Endothelial cell of umbilical vein (primary cell): ENCODE results near the gene NBL1. TPM values are rescaled to one million over a fixed set of nuclear protein-coding genes. Genes with fewer than 3 reads are reported as not detected.

Source experiments
- BruUV-seq: library from RNA; stranded (reverse); fragments of 400-500 nt; replicated peaks from 2 replicates; lab custom pipeline; 2021; lab: Mats Ljungman, UMichigan
- CTCF ChIA-PET: fragments of 300-600, 350-600 bp; sonication (Branson Sonifier 250); formaldehyde crosslinking; loops from one replicate; lab custom pipeline; 2021; ENCODE audit warnings: antibody characterized with exemption, inconsistent platforms; lab: Charles Lee
- POLR2A ChIA-PET: fragments of 300-600, 350-600 bp; sonication (Branson Sonifier 250); formaldehyde crosslinking; loops from one replicate; lab custom pipeline; 2021; ENCODE audit warnings: antibody characterized with exemption, inconsistent platforms; lab: Charles Lee
- DNase-seq: peaks from one replicate; pipeline ENCODE4 v3.0.0-alpha.2; 2011; ENCODE audit warnings: low read depth, low spot score
- FAIRE-seq: peaks from 2 replicates; lab custom pipeline; 2011; peaks lifted over from hg19 to GRCh38; lab: Jason Lieb, UNC
- H2AFZ ChIP-seq: 2 replicates; pipeline ENCODE4 v1.6.0; 2012; ENCODE audit warnings: low read depth, low read length, control low read depth, inconsistent platforms
- H3K27ac ChIP-seq: 2 replicates; pipeline ENCODE4 v1.5.1; 2011; ENCODE audit warnings: low read depth, mild to moderate bottlenecking, control low read depth, low read length, moderate library complexity; ENCODE audit not compliant: insufficient read depth
- H3K27me3 ChIP-seq, 2 experiments: 2 replicates each; pipeline versions ENCODE4 v1.6.0 to v1.6.1; 2011; ENCODE audit warnings: low read length in 2 of 2, mixed read lengths in 1 of 2; ENCODE audit not compliant: control insufficient read depth in 2 of 2, insufficient read depth in 2 of 2
- H3K36me3 ChIP-seq, 2 experiments: 2 replicates in 1 of 2; 3 replicates in 1 of 2; pipeline ENCODE4 v1.5.1; 2011; ENCODE audit warnings: low read length in 2 of 2, mild to moderate bottlenecking in 1 of 2, moderate library complexity in 1 of 2; ENCODE audit not compliant: control insufficient read depth in 2 of 2, insufficient read depth in 2 of 2; ENCODE audit errors: extremely low read depth in 1 of 2
- H3K4me1 ChIP-seq: 3 replicates; pipeline ENCODE4 v1.5.1; 2011; ENCODE audit warnings: mild to moderate bottlenecking, low read length; ENCODE audit not compliant: control insufficient read depth, insufficient read depth; ENCODE audit errors: extremely low read depth
- H3K4me2 ChIP-seq: 2 replicates; pipeline ENCODE4 v1.6.1; 2011; ENCODE audit warnings: low read length, control low read depth, mixed read lengths; ENCODE audit not compliant: insufficient read depth
- H3K4me3 ChIP-seq, 3 experiments: fragments of 200-600 bp in 1 of 3; sonication (generic), shearing (Covaris generic) in 1 of 3; replicated peaks in 1 of 3; 2 replicates each; pipeline ENCODE4 v1.5.1; 2011 to 2016; ENCODE audit warnings: control low read depth in 3 of 3, low read length in 3 of 3, mild to moderate bottlenecking in 2 of 3, inconsistent platforms in 1 of 3, low read depth in 1 of 3, moderate library complexity in 1 of 3; ENCODE audit not compliant: insufficient read depth in 1 of 3
- H3K79me2 ChIP-seq: 2 replicates; pipeline ENCODE4 v1.6.0; 2012; ENCODE audit warnings: low read length, inconsistent platforms; ENCODE audit not compliant: control insufficient read depth, insufficient read depth
- H3K9ac ChIP-seq: replicated peaks from 2 replicates; pipeline ENCODE3; 2011; ENCODE audit warnings: low read length, control low read depth; ENCODE audit not compliant: insufficient read depth; ENCODE audit errors: extremely low read depth
- H3K9me1 ChIP-seq: replicated peaks from 3 replicates; pipeline ENCODE4 v1.6.0; 2011; ENCODE audit warnings: mild to moderate bottlenecking, low read length; ENCODE audit not compliant: control insufficient read depth, insufficient read depth; ENCODE audit errors: extremely low read depth
- H3K9me3 ChIP-seq: replicated peaks from 2 replicates; pipeline ENCODE4 v1.5.1; 2012; ENCODE audit warnings: low read length, inconsistent platforms; ENCODE audit not compliant: control insufficient read depth, insufficient read depth
- H4K20me1 ChIP-seq: replicated peaks from 2 replicates; pipeline ENCODE3; 2011; ENCODE audit warnings: mild to moderate bottlenecking, low read length; ENCODE audit not compliant: control insufficient read depth, insufficient read depth; ENCODE audit errors: extremely low read depth
- CTCF ChIP-seq, 2 donors: IDR thresholded peaks; 1 replicate in 1 of 2; 2 replicates in 1 of 2; pipeline ENCODE4 v1.5.1; 2011; ENCODE audit warnings: low read length in 2 of 2, mild to moderate bottlenecking in 2 of 2, moderate library complexity in 2 of 2, control low read depth in 1 of 2, inconsistent platforms in 1 of 2, low read depth in 1 of 2; ENCODE audit not compliant: insufficient read depth in 1 of 2; ENCODE audit errors: extremely low read depth in 1 of 2
- EZH2 ChIP-seq: IDR thresholded peaks from 2 replicates; pipeline ENCODE4 v1.6.1; 2012; ENCODE audit warnings: borderline replicate concordance, low read depth, mild to moderate bottlenecking, moderate library complexity, low read length, inconsistent platforms; ENCODE audit not compliant: severe bottlenecking
- FOS ChIP-seq: IDR thresholded peaks from 2 replicates; pipeline ENCODE4 v1.6.1; 2011; ENCODE audit warnings: mild to moderate bottlenecking, low read length, moderate library complexity, borderline replicate concordance; ENCODE audit not compliant: insufficient read depth
- GATA2 ChIP-seq: IDR thresholded peaks from 2 replicates; pipeline ENCODE4 v1.7.0; 2011; ENCODE audit warnings: low read depth, mild to moderate bottlenecking, moderate library complexity, mixed read lengths, low read length; ENCODE audit not compliant: insufficient read length, insufficient read depth
- JUN ChIP-seq: IDR thresholded peaks from 2 replicates; pipeline ENCODE4 v1.6.1; 2011; ENCODE audit warnings: borderline replicate concordance, low read depth; ENCODE audit not compliant: insufficient read length, insufficient read depth
- MAX ChIP-seq: IDR thresholded peaks from 2 replicates; pipeline ENCODE4 v1.6.1; 2011; ENCODE audit not compliant: insufficient read depth, insufficient read length
- MYC ChIP-seq: IDR thresholded peaks from one replicate; pipeline ENCODE4 v1.6.1; 2011; ENCODE audit warnings: mild to moderate bottlenecking, low read depth, low read length
- POLR2A ChIP-seq: IDR thresholded peaks from 2 replicates; pipeline ENCODE4 v1.6.1; 2012; ENCODE audit warnings: low read depth, mild to moderate bottlenecking, control low read depth, low read length
- POLR2AphosphoS5 ChIP-seq: IDR thresholded peaks from 2 replicates; pipeline ENCODE4 v1.6.1; 2012; ENCODE audit warnings: low read depth, mild to moderate bottlenecking, control low read depth, low read length, moderate library complexity; ENCODE audit not compliant: insufficient read depth
- dilution Hi-C: fragments of 300-500 bp; cut with MboI; formaldehyde crosslinking; loops from one replicate; pipeline ENCODE4 v1.15.0; 2019; ENCODE audit warnings: low sequenced_read_pairs; ENCODE audit not compliant: extremely low pct_ligation_motif_present
- intact Hi-C: fragments of 100-400 bp; cut with micrococcal nuclease; formaldehyde crosslinking; loops from one replicate; pipeline ENCODE4 v1.10.0; 2022
- polyA plus RNA-seq, 4 experiments: library from polyadenylated mRNA; depleted of rRNA in 3 of 4; stranded (reverse) in 3 of 4; unstranded in 1 of 4; fragments of >200 nt; gene quantifications; 2 replicates each; pipeline versions ENCODE4 v1.2.1 to v1.2.3, GENCODE V29; 2011 to 2012; ENCODE audit warnings: missing spikeins in 1 of 4
- total RNA-seq: library from RNA; stranded (reverse); gene quantifications from 2 replicates; pipeline ENCODE4 v1.2.3, GENCODE V29; 2021

Gene NBL1
- total and polyA plus RNA-seq, 2 donors (not counting 3 experiments of a cell fraction or from before 2014, with no cell fraction given), result 36.2 to 40.5 TPM

- H3K9me3 ChIP-seq, result no peaks in the 10 kb centered on the region
- no peaks in the 10 kb centered on the region for H4K20me1 ChIP-seq
- no TSS peak for BruUV-seq
- FAIRE-seq (no peak), DNase-seq (no peak)
- H3K4me3 ChIP-seq, result no peak overlapping the region
- H3K9ac ChIP-seq, result no peak overlapping the region
- no peak overlapping the region for H2AFZ ChIP-seq
- H3K27ac ChIP-seq, result no peak overlapping the region
- TF ChIP-seq MAX (no peak), CTCF (IDR thresholded peaks at IDR 0.05; ENCODE audit: extremely low read depth in 1 of 2, insufficient read depth in 1 of 2, low read depth in 1 of 2, low read length in 2 of 2) (no peak), POLR2A (no peak), GATA2 (no peak), EZH2 (no peak), POLR2AphosphoS5 (no peak), MYC (no peak), JUN (no peak), FOS (no peak)
- ChIA-PET CTCF (interaction anchor here (0.9 to 2.7 kb wide), 2 partner anchors 14 to 22 kb away, joined by 3 to 12 read pairs; no protein-coding TSS in a partner anchor), POLR2A (interaction anchor here (0.7 kb wide), 1 partner anchor 201 kb away, joined by 3 read pairs; no protein-coding TSS in a partner anchor)
- no peaks in the 10 kb centered on the region for H3K36me3 ChIP-seq
- H3K4me2 ChIP-seq, result no peak overlapping the region
- no peaks in the 10 kb centered on the region for H3K79me2 ChIP-seq
- no peaks in the 10 kb centered on the region for H3K9me1 ChIP-seq
- intact Hi-C loops, result no loop called here
- dilution Hi-C loops, result no loop called here
- no peaks in the 10 kb centered on the region for H3K4me1 ChIP-seq
- H3K27me3 ChIP-seq, result no peaks in the 10 kb centered on the region
Observed at GRCh38 chr1:19682257-19682656, 38.1 kb downstream of the NBL1 start.
